Lower leg skin (tissue), 4 donors: ENCODE results near the gene FRRS1. TPM values are rescaled to one million over a fixed set of nuclear protein-coding genes. Genes with fewer than 3 reads are reported as not detected.

Source experiments
- DNase-seq, 2 donors: peaks; one replicate each; pipeline ENCODE4 v3.0.0-alpha.2; 2019; ENCODE audit warnings: low spot score in 2 of 2
- H3K4me3 ChIP-seq: fragments of 200-600 bp; sonication (generic); 2 replicates; pipeline ENCODE4 v1.5.1; 2017; ENCODE audit warnings: mild to moderate bottlenecking, low read depth; ENCODE audit not compliant: poor library complexity, severe bottlenecking
- POLR2A ChIP-seq, 2 donors: fragments of 450-650 bp; IDR thresholded peaks; one replicate each; pipeline ENCODE4 v1.6.1; 2016 to 2017; ENCODE audit warnings: antibody characterized with exemption in 2 of 2, mild to moderate bottlenecking in 1 of 2, moderate library complexity in 1 of 2
- WGBS, 2 donors: methylation state at CpG; one replicate each; pipeline ENCODE4 v1.1.5; 2018; 5-methylcytosine and 5-hydroxymethylcytosine counted together
- intact Hi-C: fragments of 100-400 bp; cut with DNase I; formaldehyde crosslinking; loops from one replicate; pipeline ENCODE4 v1.15.0; 2023; ENCODE audit warnings: low total_unique reads
- total RNA-seq, 4 donors: library from RNA; depleted of rRNA; stranded (reverse); fragments of >200 nt; gene quantifications; one replicate each; pipeline ENCODE4 v1.1.0, GENCODE V29; 2016
- TF ChIP-seq, protein P1 (sequence below), 3 donors: fragments of 450-650 bp; IDR thresholded peaks; one replicate each; pipeline ENCODE4 v1.5.1; 2016; ENCODE audit warnings: antibody characterized with exemption in 3 of 3, mild to moderate bottlenecking in 3 of 3, moderate library complexity in 2 of 3

FRRS1 gene
- total RNA-seq, 4 donors from 2014 or later, result 25.0 to 37.1 (median 28.2) TPM

- DNase-seq, result no peak
- 60 to 77% methylated on average over 1 of the region's 1 CpG for WGBS, 2 donors
- intact Hi-C loops, result loop anchor here (10.0 kb wide), 1 partner anchor 80 kb away; no protein-coding TSS in a partner anchor
- no peak overlapping the region for H3K4me3 ChIP-seq
- TF ChIP-seq, protein P1, sequence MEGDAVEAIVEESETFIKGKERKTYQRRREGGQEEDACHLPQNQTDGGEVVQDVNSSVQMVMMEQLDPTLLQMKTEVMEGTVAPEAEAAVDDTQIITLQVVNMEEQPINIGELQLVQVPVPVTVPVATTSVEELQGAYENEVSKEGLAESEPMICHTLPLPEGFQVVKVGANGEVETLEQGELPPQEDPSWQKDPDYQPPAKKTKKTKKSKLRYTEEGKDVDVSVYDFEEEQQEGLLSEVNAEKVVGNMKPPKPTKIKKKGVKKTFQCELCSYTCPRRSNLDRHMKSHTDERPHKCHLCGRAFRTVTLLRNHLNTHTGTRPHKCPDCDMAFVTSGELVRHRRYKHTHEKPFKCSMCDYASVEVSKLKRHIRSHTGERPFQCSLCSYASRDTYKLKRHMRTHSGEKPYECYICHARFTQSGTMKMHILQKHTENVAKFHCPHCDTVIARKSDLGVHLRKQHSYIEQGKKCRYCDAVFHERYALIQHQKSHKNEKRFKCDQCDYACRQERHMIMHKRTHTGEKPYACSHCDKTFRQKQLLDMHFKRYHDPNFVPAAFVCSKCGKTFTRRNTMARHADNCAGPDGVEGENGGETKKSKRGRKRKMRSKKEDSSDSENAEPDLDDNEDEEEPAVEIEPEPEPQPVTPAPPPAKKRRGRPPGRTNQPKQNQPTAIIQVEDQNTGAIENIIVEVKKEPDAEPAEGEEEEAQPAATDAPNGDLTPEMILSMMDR (IDR thresholded peaks at IDR 0.05), result no peak
- no peak for TF ChIP-seq POLR2A (IDR thresholded peaks at IDR 0.05)
Observed at GRCh38 chr1:99665212-99665611, 101.2 kb downstream of the FRRS1 start.

DNA sequence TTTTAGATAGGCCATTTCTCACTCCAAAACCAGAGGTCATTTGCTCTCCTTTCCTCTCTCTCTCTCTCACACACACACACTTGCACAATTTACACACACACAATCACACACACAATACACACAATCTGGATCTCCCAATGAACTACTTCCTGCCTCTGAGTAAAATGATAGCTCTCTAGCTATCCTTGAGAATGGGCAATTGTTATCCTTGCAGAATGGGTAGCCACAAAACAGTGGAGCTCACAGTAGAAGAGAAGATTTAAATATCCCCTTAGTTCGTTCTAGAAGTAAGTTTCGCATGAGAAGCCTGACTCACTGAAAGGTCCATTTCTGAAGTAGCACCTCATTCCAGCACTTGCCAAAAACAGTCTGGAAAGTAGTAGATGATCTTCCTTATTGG is 102.9 kb downstream of the FRRS1 start:
- 84 to 90% methylated on average over 2 of the region's 2 CpGs for WGBS, 2 donors
- intact Hi-C loops, result loop anchor here (10.0 kb wide), 1 partner anchor 79 kb away; no protein-coding TSS in a partner anchor
- TF ChIP-seq POLR2A (IDR thresholded peaks at IDR 0.05), result no peak
- TF ChIP-seq, protein P1 (IDR thresholded peaks at IDR 0.05), result no peak
- DNase-seq, result no peak
- no peak overlapping the region for H3K4me3 ChIP-seq

DNA sequence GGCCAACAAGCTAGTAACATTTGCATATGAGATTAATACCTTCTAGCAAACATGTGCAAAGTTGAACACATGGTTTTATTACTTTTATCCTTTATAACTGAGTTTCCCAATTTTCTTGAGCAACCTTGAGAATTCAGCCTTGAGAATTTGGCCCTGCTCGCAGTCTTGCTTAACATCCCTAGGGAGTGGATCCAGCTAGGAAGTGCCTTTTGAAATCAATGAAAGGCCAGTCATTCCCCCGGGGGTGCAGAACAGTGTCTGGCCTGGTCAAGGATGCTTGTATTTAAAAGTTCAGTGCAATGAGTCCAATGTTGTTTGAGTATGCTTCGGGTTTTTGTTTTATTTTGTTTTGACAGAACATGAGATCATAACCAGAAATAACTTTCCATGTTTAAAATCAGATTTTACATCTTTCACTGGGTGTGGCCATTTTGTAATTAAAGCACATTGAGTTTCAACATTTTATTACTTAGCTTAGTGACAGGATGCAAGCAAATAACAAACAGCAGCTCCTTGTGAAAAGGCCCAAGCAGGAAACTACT is 103.8 kb downstream of the FRRS1 start:
- TF ChIP-seq, protein P1 (IDR thresholded peaks at IDR 0.05), result no peak
- TF ChIP-seq POLR2A (IDR thresholded peaks at IDR 0.05), result no peak
- DNase-seq, result peak; percentile 87 to 95
- 10 to 19% methylated on average over 3 of the region's 3 CpGs for WGBS, 2 donors
- intact Hi-C loops, result loop anchor here (10.0 kb wide), 1 partner anchor 78 kb away; no protein-coding TSS in a partner anchor
- no peak overlapping the region for H3K4me3 ChIP-seq

- TF ChIP-seq, protein P1 (IDR thresholded peaks at IDR 0.05), result no peak
- no peak for TF ChIP-seq POLR2A (IDR thresholded peaks at IDR 0.05)
- WGBS, 2 donors, result 36 to 40% methylated on average over 3 of the region's 3 CpGs
- H3K4me3 ChIP-seq, result no peak overlapping the region
- no peak for DNase-seq
- intact Hi-C loops, result loop anchor here (10.0 kb wide), 1 partner anchor 77 kb away; no protein-coding TSS in a partner anchor
Observed at GRCh38 chr1:99661780-99662179, 104.7 kb downstream of the FRRS1 start.

DNA sequence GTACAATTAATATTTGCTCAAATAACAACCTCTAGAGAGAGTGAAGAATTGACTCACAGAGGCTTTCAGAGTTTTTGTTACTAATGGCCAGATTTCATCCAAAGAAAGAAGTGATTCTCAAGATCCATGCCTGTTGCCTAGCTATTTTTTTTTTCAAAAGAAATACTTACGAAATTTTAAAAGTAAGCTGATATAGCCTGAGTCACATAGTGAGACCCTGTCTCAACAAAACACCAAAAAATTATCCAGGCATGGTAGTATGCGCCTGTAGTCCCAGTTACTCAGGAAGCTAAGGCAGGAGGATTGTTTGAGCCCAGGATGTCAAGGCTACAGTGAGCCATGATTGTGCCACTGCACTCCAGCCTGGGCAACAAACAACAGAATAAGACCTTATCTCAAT is 105.9 kb downstream of the FRRS1 start:
- 66 to 71% methylated on average over 2 of the region's 2 CpGs for WGBS, 2 donors
- no peak for DNase-seq
- no peak for TF ChIP-seq POLR2A (IDR thresholded peaks at IDR 0.05)
- TF ChIP-seq, protein P1 (IDR thresholded peaks at IDR 0.05), result no peak
- no peak overlapping the region for H3K4me3 ChIP-seq
- intact Hi-C loops, result loop anchor here (10.0 kb wide), 1 partner anchor 76 kb away; no protein-coding TSS in a partner anchor
